BLaER1 (cell line): ENCODE data around the gene NUDT16L1.
A peak's percentile ranks its signal among the peaks of the same experiment; 100 is the strongest.
"Not testable (repeated sequence)": the region's sequence is repeated elsewhere in the genome, so short reads cannot be mapped to it uniquely, and the experiment has no call there.

ENCODE experiments used
- H3K27ac ChIP-seq: shearing (Covaris generic); formaldehyde crosslinking; 2 replicates; pipeline ENCODE4 v1.8.1; 2022
- H3K27me3 ChIP-seq: shearing (Covaris generic); formaldehyde crosslinking; 2 replicates; pipeline ENCODE4 v1.8.1; 2022
- H3K36me3 ChIP-seq: shearing (Covaris generic); formaldehyde crosslinking; 2 replicates; pipeline ENCODE4 v1.8.1; 2022
- H3K4me1 ChIP-seq: shearing (Covaris generic); formaldehyde crosslinking; 2 replicates; pipeline ENCODE4 v1.8.1; 2022
- H3K4me2 ChIP-seq: shearing (Covaris generic); formaldehyde crosslinking; 2 replicates; pipeline ENCODE4 v1.8.1; 2022
- H3K4me3 ChIP-seq: shearing (Covaris generic); formaldehyde crosslinking; 2 replicates; pipeline ENCODE4 v1.8.1; 2022
- H3K9ac ChIP-seq: shearing (Covaris generic); formaldehyde crosslinking; 2 replicates; pipeline ENCODE4 v1.8.1; 2022
- H3K9me3 ChIP-seq: shearing (Covaris generic); formaldehyde crosslinking; 2 replicates; pipeline ENCODE4 v1.8.1; 2022
- H4K20me1 ChIP-seq: shearing (Covaris generic); formaldehyde crosslinking; 2 replicates; pipeline ENCODE4 v1.8.1; 2022
- Cebpa-rat ChIP-seq: shearing (Covaris generic); IDR thresholded peaks from 2 replicates; pipeline ENCODE4 v1.8.1; 2022

The NUDT16L1 gene

DNA sequence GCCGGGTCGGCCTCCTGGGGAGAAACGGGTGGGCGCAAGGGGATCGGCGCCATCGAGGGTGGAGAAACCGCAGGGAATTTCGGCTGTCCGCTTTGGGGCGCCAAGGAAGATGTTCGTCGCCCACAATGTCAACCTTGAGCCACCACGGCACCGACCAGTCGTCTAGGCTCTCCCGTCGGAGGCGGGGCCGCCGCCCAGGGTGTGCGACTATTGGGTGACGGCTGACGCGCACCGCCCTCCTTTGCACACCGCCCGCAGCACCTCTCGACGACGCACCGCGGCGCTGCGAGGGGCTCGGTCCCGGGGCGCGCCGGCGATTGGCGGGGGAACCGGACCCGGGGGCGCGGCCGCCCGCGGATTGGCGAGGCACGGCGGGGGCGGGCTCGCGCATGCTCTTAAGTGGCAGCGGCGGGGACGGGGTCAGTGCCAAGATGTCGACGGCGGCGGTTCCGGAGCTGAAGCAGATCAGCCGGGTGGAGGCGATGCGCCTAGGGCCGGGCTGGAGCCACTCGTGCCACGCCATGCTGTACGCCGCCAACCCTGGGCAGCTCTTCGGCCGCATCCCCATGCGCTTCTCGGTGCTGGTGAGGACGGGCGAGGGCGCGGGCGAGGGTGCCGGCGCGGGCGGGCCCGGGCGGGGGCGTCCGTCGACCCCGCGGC, at the start of gene NUDT16L1:
Gene NUDT16L1 (plus strand): TSS at position 267 of the 660 bp plus-strand sequence. CDS start 165 bp downstream, at position 432.
- Histone ChIP-seq H3K27ac (peak within 1 kb of the TSS; percentile 92), H4K20me1 (peaks cover 57% of the 10 kb centered on the region), H3K27me3 (no peaks in the 10 kb centered on the region), H3K9ac (peak within 1 kb of the TSS; percentile 94), H3K9me3 (no peaks in the 10 kb centered on the region), H3K36me3 (peaks cover 37% of the 10 kb centered on the region), H3K4me3 (peak within 1 kb of the TSS; percentile 84), H3K4me1 (peaks cover 67% of the 10 kb centered on the region), H3K4me2 (peak within 1 kb of the TSS; percentile 99)
- TF ChIP-seq Cebpa-rat, result no peak

DNA sequence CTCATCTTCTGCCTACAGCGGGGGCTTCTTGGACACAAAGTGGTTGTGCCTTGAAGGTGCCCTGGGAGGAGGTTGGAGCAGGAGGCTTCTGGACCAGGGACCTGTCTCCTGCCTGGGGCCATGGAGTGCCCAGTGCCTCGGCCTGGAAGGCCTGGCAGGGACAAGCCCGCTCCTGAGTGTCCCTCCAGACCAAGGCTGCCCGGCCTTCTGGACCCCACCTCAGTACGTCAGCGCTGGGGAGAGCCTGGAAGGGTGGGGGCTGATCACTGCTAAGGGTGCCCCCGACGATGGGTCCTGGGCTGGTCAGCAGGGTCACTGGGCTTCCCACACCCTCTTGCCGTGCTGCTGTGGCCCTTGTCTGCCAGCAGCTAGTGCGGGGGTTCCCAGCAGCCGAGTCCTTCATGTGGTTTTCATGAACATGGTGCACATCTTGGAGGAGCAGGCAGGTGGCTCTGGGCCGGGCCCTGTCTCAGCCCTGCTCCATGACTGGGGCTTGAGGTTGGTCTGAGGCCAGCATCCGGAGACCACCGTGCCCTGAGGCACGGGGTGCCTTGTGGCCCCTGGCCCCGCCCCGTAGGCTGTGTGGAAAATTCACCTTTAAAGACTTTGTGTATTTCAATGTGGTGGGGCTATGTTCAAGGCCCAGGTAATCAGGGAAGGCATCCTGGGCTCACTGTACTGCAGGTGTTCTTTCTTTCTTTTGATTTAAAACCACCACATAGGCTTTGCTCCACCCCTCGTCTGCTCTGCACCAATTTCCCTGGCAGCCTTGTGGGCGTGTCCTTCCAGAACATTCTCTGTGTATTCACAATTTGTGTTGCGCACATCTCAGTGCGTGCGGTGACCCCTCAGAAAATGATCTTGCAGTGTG, 46.4 kb upstream of the NUDT16L1 start:
- Histone ChIP-seq H4K20me1 (peaks cover 99% of the 10 kb centered on the region), H3K4me1 (peaks cover 28% of the 10 kb centered on the region), H3K27ac (no peak overlapping the region), H3K9ac (no peak overlapping the region), H3K36me3 (peaks cover 64% of the 10 kb centered on the region), H3K4me2 (no peak overlapping the region), H3K9me3 (no peaks in the 10 kb centered on the region), H3K4me3 (no peak overlapping the region), H3K27me3 (no peaks in the 10 kb centered on the region)
- TF ChIP-seq Cebpa-rat, result no peak

DNA sequence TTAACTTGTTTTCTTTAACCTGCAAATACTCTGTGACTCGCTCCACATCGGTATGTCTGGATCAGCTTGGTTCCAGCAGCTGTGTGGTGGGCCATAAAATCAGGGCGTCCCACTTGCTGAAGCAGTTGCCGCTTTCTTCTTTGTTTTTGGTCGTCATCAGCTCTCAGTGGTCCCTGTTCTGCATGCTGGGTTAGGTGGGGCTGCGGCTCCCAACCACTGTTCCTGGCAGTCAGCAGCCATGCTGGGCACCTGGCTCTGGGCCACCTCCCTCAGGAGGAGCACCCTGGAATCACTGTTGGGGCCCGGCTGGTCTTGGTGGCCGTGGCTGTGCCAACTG, 45.8 kb upstream of the NUDT16L1 start:
- H3K4me3 ChIP-seq, result no peak overlapping the region
- H4K20me1 ChIP-seq, result peaks cover 99% of the 10 kb centered on the region

DNA sequence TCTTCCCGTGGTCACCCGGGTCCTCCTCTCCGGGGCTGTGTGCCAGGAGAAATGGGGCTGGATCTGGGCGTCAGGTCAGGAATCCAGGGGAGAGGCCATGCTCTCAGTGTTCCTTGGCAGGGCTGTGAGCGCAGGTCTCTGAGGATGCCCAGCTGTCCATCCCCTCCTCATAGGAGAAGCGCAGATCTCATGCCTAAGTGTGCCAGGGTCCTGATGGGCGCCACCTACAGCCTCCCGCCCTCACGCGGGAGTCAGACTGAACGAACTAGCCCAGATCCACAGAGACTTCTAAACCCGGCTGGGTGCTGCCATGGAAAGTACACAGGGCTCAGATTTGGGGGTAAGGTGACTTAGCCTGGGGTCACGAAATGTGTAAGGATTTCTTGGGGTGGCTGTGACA, 44.4 kb upstream of the NUDT16L1 start:
- H3K9me3 ChIP-seq, result no peaks in the 10 kb centered on the region
- peaks cover 83% of the 10 kb centered on the region for H3K36me3 ChIP-seq
- no peak overlapping the region for H3K4me3 ChIP-seq
- no peak overlapping the region for H3K4me2 ChIP-seq
- peaks cover 6% of the 10 kb centered on the region; the same call in 1 of the 2 replicates for H3K27me3 ChIP-seq
- no peak overlapping the region for H3K27ac ChIP-seq
- H3K4me1 ChIP-seq, result peaks cover 47% of the 10 kb centered on the region
- no peak overlapping the region for H3K9ac ChIP-seq
- H4K20me1 ChIP-seq, result peaks cover 99% of the 10 kb centered on the region
- no peak for TF ChIP-seq Cebpa-rat

More for the DNA sequence above, 45.8 kb upstream of the NUDT16L1 start:
- Histone ChIP-seq H3K36me3 (peaks cover 70% of the 10 kb centered on the region), H3K27me3 (peaks cover 4% of the 10 kb centered on the region; the same call in 1 of the 2 replicates), H3K4me2 (no peak overlapping the region), H3K4me1 (peaks cover 34% of the 10 kb centered on the region), H3K9me3 (no peaks in the 10 kb centered on the region), H3K27ac (no peak overlapping the region), H3K9ac (no peak overlapping the region)
- no peak for TF ChIP-seq Cebpa-rat

DNA sequence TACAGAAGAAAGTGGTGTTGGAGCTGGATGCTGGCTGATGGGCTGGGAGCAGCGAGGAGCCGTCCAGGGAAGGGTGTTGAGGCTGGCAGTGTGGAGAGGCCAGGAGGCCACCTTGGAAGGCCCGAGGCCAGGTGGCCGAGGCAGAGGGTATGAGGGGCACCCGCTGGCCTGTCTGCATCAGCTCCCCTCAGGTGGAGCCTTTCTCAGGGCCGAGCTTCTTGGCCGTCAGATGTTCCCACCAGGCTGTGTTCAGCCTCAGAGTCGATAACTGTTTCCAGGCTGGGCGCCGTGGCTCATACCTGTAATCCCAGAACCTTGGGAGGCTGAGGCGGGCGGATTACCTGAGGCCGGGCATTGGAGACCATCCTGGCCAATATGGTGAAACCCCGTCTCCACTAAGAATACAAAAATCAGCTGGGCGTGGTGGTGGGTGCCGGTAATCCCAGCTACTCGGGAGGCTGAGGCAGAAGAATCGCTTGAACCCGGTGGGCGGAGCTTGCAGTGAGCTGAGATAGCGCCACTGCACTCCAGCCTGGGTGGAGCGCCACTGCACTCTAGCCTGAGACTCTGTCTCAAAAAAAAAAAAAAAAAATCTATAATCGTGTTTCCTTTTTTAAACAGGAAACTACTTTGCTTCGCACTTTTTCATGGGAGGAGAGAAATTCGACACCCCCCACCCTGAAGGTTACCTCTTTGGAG, 43.5 kb upstream of the NUDT16L1 start:
- H3K9ac ChIP-seq, result no peak overlapping the region
- H3K36me3 ChIP-seq, result peaks cover 92% of the 10 kb centered on the region
- peaks cover 54% of the 10 kb centered on the region for H3K4me1 ChIP-seq
- H3K27me3 ChIP-seq, result peaks cover 6% of the 10 kb centered on the region; the same call in 1 of the 2 replicates
- H3K9me3 ChIP-seq, result no peaks in the 10 kb centered on the region
- TF ChIP-seq Cebpa-rat, result no peak
- peak overlapping the region; percentile 86 for H3K4me2 ChIP-seq
- H3K27ac ChIP-seq, result no peak overlapping the region
- H4K20me1 ChIP-seq, result peaks cover 99% of the 10 kb centered on the region
- H3K4me3 ChIP-seq, result no peak overlapping the region

DNA sequence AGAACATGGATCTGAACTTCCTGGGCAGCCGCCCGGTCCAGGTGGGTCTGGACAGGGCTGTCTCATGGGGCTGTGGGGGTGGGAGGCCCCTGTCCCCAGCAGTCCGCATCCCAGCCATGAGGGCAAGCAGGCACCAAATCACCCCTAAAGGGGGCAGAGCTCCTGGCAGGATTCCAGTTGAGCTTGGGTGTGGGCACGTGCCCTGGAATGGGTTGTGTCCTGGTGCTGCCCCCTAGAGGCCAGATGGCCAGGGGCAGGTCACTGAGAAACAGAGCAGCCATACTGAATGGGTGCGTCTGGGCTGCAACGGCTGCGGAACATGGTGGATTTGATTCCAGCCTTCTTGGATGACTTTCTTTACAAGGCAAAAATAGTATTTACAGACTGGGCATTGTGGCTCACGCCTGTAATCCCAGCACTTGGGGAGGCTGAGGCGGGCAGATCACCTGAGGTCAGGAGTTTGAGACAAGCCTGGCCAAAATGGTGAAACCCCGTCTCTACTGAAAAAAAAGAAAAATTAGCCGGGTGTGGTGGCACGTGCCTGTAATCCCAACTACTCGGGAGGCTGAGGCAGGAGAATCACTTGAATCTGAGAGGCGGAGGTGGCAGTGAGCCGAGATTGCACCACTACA, 42.8 kb upstream of the NUDT16L1 start:
- not testable (repeated sequence) for H3K9me3 ChIP-seq, H3K9ac ChIP-seq, H3K27ac ChIP-seq, H3K27me3 ChIP-seq, H3K4me3 ChIP-seq
- Histone ChIP-seq H4K20me1 (peaks cover 100% of the 10 kb centered on the region), H3K4me1 (peaks cover 60% of the 10 kb centered on the region), H3K4me2 (peak overlapping the region; percentile 86), H3K36me3 (peaks cover 94% of the 10 kb centered on the region)

DNA sequence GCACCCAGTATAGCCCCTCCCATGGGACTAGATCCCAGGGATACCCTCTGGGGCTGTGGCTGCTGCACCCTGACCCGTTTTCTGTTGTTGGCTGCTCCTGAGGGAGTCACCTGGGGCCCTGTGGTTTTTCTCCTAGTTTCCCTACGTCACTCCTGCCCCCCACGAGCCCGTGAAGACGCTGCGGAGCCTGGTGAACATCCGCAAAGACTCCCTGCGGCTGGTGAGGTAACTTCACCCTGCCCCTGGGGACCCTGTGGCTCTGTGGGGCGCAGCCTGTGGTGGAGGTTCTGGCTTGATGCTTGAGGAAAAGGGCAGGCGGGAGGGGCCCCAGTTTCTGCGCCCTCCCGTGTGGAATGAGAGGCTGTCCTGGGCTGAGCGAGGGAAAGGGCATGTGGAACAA, 41.5 kb upstream of the NUDT16L1 start:
- peaks cover 6% of the 10 kb centered on the region; the same call in 1 of the 2 replicates for H3K27me3 ChIP-seq
- peaks cover 73% of the 10 kb centered on the region for H3K4me1 ChIP-seq
- H3K4me2 ChIP-seq, result peak overlapping the region; percentile 86
- no peak overlapping the region; the same call in 1 of the 2 replicates for H3K4me3 ChIP-seq
- H3K9me3 ChIP-seq, result no peaks in the 10 kb centered on the region
- peaks cover 93% of the 10 kb centered on the region for H3K36me3 ChIP-seq
- no peak overlapping the region for H3K9ac ChIP-seq
- peaks cover 100% of the 10 kb centered on the region for H4K20me1 ChIP-seq
- no peak for TF ChIP-seq Cebpa-rat
- no peak overlapping the region for H3K27ac ChIP-seq

DNA sequence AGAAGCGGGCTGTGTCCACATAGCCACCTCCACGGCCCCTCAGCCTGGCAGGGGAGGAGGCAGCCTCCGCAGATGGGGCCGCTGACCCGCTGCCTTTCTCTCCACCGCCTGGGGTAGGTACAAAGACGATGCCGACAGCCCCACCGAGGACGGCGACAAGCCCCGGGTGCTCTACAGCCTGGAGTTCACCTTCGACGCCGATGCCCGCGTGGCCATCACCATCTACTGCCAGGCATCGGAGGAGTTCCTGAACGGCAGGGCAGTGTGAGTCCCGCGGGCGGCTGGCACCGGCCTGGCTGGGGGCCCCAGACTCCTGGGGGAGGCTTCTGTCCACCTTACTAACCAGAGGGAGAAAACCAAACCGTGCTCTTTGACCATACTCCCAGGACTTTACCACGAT, 40.8 kb upstream of the NUDT16L1 start:
- H3K4me2 ChIP-seq, result peak overlapping the region; percentile 86
- no peak for TF ChIP-seq Cebpa-rat
- H3K27me3 ChIP-seq, result peaks cover 6% of the 10 kb centered on the region; the same call in 1 of the 2 replicates
- peaks cover 93% of the 10 kb centered on the region for H3K36me3 ChIP-seq
- H3K4me3 ChIP-seq, result no peak overlapping the region
- H3K9ac ChIP-seq, result no peak overlapping the region
- H3K27ac ChIP-seq, result no peak overlapping the region
- peaks cover 100% of the 10 kb centered on the region for H4K20me1 ChIP-seq
- peaks cover 80% of the 10 kb centered on the region for H3K4me1 ChIP-seq
- no peaks in the 10 kb centered on the region for H3K9me3 ChIP-seq
